Endothelial cell of umbilical vein (primary cell): ENCODE data around the gene ITPRIP.

Experiments used
- GATA2 ChIP-seq: IDR thresholded peaks from 2 replicates; pipeline ENCODE4 v1.7.0; 2011; ENCODE audit warnings: low read depth, mild to moderate bottlenecking, moderate library complexity, mixed read lengths, low read length; ENCODE audit not compliant: insufficient read length, insufficient read depth
- JUN ChIP-seq: IDR thresholded peaks from 2 replicates; pipeline ENCODE4 v1.6.1; 2011; ENCODE audit warnings: borderline replicate concordance, low read depth; ENCODE audit not compliant: insufficient read length, insufficient read depth
- POLR2A ChIP-seq: IDR thresholded peaks from 2 replicates; pipeline ENCODE4 v1.6.1; 2012; ENCODE audit warnings: low read depth, mild to moderate bottlenecking, control low read depth, low read length
- POLR2AphosphoS5 ChIP-seq: IDR thresholded peaks from 2 replicates; pipeline ENCODE4 v1.6.1; 2012; ENCODE audit warnings: low read depth, mild to moderate bottlenecking, control low read depth, low read length, moderate library complexity; ENCODE audit not compliant: insufficient read depth
- TF ChIP-seq, protein P1 (sequence below), 2 donors: IDR thresholded peaks; 1 replicate in 1 of 2; 2 replicates in 1 of 2; pipeline ENCODE4 v1.5.1; 2011; ENCODE audit warnings: low read length in 2 of 2, mild to moderate bottlenecking in 2 of 2, moderate library complexity in 2 of 2, control low read depth in 1 of 2, inconsistent platforms in 1 of 2, low read depth in 1 of 2; ENCODE audit not compliant: insufficient read depth in 1 of 2; ENCODE audit errors: extremely low read depth in 1 of 2

DNA sequence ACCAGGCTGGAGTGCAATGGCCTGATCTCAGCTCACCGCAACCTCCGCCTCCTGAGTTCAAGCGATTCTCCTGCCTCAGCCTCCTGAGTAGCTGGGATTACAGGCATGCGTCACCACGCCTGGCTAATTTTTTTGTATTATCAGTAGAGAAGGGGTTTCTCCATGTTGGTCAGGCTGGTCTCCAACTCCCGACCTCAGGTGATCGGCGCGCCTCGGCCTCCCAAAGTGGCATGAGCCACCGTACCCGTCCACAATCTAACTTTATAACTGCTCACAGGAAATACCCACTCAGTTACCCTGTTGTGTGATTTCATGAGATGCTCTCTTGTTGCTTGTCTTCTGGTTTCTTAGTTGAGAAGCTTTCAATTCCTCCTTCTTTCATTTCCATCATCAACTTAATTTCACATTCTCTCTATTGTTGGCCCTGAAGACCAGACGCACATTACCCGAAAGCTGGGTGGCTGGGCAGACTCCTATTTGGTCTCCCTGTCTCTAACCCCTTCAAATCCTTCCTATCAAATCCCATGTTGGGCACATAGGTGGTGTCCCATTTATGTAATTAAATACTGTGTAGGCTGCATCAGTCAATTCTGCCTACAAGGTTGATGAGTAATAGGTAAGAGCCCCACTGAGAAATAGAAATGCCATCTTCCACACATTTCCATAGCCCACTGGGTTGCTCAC is 70.4 kb downstream of the ITPRIP start:
- TF ChIP-seq, protein P1, sequence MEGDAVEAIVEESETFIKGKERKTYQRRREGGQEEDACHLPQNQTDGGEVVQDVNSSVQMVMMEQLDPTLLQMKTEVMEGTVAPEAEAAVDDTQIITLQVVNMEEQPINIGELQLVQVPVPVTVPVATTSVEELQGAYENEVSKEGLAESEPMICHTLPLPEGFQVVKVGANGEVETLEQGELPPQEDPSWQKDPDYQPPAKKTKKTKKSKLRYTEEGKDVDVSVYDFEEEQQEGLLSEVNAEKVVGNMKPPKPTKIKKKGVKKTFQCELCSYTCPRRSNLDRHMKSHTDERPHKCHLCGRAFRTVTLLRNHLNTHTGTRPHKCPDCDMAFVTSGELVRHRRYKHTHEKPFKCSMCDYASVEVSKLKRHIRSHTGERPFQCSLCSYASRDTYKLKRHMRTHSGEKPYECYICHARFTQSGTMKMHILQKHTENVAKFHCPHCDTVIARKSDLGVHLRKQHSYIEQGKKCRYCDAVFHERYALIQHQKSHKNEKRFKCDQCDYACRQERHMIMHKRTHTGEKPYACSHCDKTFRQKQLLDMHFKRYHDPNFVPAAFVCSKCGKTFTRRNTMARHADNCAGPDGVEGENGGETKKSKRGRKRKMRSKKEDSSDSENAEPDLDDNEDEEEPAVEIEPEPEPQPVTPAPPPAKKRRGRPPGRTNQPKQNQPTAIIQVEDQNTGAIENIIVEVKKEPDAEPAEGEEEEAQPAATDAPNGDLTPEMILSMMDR (IDR thresholded peaks at IDR 0.05; ENCODE audit: extremely low read depth in 1 of 2, insufficient read depth in 1 of 2, low read depth in 1 of 2, low read length in 2 of 2) = no peak
- TF ChIP-seq POLR2A (no peak), POLR2AphosphoS5 (no peak), JUN (no peak), GATA2 (no peak)
